NCI-H460 (cell line): ENCODE results near the gene SNAPC1. TPM values are rescaled to one million over a fixed set of nuclear protein-coding genes. Genes with fewer than 3 reads are reported as not detected.
"Not testable (repeated sequence)": the region's sequence is repeated elsewhere in the genome, so short reads cannot be mapped to it uniquely, and the experiment has no call there.

Experiments used
- DNase-seq: peaks from one replicate; pipeline ENCODE4 v3.0.0-alpha.2; 2016; ENCODE audit warnings: low read depth; ENCODE audit errors: extremely low read depth
- polyA plus RNA-seq: library from polyadenylated mRNA; depleted of rRNA; stranded (reverse); fragments of >200 nt; gene quantifications from 2 replicates; pipeline ENCODE4 v1.2.3, GENCODE V29; 2014; cell fraction: nucleus; rRNA removed
- total RNA-seq: library from RNA; depleted of rRNA; stranded (reverse); fragments of >200 nt; shearing (Covaris generic); gene quantifications from 2 replicates; pipeline ENCODE4 v1.2.3, GENCODE V29; 2014; rRNA removed

Gene SNAPC1, protein sequence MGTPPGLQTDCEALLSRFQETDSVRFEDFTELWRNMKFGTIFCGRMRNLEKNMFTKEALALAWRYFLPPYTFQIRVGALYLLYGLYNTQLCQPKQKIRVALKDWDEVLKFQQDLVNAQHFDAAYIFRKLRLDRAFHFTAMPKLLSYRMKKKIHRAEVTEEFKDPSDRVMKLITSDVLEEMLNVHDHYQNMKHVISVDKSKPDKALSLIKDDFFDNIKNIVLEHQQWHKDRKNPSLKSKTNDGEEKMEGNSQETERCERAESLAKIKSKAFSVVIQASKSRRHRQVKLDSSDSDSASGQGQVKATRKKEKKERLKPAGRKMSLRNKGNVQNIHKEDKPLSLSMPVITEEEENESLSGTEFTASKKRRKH
- 43.4 and 49.6 TPM in 2 replicates for total RNA-seq
- polyA plus RNA-seq = 16.8 and 21.7 TPM in 2 replicates

DNA sequence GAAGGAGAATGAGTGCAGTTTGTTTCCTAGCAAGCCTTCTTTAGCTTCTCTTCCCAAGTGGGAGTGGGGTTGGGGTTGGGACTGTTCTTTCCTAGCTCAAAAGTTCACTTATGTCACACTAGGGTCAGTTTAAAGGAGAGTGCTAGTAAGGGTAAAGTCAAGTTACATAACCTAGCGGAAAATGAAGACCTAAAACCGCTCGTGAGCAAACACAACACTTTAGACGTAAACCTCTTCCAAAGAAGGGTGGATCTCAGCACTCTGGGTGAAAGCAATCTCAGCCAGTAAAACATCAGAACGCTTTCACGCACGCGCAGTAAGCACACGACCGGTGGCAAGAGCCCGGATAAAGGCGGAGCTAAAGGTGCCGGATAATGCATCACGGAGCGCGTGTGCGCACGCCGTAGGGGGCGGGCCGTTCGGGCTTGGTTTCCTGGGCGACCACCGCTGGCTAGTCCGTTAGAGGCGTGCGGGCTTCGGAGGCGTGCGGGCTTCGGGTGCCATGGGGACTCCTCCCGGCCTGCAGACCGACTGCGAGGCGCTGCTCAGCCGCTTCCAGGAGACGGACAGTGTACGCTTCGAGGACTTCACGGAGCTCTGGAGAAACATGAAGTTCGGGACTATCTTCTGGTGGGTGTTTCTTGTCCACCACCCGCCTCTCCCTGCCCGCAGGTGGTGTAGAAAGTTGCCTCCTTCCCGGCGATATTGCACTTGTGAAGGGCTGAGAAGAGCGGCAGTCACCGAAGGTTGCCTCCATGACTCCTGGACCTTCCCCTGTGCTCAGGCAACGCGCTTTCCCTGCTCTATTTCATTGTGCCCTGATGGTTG is at the start of gene SNAPC1:
TSS of gene SNAPC1 (plus strand) at position 462 of the 828 bp plus-strand sequence. CDS start at position 503, 41 bp downstream.
- peak; percentile 99 for DNase-seq

DNA sequence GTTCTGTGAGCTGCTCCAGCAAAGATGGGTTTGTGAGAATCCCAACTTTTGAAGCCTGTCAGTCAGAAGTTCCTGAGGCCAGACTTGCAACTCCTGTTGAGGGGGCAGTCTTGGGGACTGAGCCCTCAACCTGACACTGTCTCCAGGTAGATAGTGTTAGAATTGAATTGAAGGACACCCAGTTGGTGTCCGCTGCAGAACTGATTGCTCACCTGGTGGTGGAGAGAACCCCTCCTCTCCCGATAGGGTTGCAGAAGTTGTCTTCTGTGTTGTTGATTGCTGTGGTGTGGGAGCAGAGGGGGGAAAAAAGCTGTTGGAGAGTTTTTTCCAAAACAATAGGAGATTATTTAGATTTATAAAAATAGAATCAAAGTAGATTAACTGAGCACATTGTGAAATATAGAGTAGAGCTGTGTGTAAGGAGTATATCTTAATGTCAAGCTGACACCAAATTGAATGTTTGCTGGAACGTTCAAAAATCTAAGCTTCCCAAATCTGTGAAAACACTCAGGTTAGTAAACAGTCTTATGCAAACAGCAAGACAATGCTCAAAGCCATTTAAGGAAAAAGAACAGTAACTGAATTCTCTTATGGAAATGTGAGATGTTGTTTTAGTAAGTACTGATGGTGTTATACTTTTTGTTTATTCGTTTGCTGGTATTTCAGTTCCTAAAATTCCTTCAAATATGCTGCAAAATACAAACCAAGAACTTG is 48.3 kb upstream of the SNAPC1 start:
- DNase-seq = no peak

DNA sequence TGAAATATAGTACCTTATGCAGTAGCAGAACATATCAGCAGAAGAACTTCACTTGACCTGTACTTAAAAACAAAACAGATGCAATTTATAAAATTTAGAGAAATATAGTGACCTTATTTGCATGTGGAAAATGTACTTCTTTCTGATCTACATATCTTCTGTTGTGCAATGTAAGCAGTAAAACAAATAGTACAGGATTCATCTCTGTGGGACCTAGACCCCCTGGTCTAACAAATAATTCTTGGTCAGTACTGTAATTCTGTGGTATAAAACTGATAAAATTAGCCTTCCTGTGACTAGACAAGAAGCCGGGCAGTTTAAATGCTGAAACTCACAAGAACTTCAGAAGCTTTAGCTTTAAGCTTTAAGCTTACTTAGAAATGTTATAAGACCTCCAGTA is 45.3 kb upstream of the SNAPC1 start:
- no peak for DNase-seq

DNA sequence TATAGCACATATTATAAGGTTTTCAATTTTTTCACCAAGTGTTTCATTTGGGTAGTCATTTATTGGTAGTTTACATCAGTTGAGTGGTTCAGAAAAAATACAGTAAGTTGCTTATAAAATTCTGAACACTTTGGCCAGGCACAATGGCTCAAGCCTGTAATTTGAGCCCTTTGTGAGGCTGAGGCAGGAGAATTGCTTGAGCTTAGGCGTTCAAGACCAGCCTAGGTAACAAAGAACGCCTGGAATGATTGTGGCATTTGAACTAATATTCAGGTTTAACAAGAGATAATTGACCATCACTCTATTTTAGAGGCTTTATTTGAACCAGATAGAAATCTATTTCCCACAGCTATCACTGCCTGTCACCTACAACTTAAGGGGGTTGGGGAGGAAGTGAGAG is 44.2 kb upstream of the SNAPC1 start:
- no peak for DNase-seq

DNA sequence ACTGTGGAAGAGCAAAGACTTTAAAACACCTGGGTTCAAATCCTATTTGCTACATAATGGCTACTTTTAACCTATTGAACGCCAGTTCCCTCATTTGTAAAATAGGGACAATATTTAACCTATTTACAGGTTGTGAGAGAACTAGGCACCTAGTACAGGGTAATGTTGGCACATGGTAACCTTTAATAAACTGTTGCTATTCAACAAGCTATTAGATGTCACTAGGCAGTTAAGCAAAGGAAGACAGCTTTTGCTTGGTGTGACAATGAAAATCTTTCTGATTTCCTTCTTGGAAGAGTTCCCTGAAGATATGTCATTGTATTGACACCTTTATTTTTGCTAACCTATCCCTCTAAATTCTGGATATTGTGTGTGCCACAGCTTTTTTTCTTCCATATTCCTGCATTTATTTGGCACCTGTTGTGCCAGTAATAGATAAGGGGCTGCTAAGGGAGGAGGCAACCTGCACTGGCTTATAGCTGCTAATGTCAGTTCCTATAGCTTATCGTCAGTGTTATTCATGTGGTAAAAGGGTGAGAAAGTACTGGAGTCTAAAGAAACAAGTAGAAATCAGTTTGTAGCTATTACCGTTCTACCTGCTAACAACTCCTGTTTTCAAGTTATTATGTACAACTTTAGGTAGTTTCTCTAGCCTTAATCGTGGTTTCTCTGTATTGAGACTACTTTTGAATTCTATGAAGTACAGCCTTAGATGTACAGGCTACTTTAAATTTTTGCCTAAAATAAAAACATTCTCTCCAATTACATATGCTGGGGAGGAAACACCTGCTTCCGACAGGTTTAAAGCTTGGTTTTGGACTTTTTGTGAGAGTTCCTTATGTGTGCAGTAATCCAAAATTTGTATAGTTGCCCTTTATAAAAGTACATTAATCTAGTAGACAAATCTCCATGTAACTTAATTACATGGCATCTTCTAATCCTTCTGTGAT is 42.6 kb upstream of the SNAPC1 start:
- no peak for DNase-seq

DNA sequence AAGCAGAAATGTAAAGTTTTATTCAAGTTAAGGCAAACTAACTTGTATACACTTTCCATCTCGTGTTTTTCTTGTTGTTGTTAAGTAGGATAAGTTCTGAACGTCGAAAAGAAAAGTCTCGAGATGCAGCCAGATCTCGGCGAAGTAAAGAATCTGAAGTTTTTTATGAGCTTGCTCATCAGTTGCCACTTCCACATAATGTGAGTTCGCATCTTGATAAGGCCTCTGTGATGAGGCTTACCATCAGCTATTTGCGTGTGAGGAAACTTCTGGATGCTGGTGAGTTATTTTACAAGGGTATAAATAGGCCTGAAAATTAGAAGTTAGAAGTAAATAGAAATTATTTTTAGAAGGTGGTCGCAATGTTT is 41.9 kb upstream of the SNAPC1 start:
- no peak for DNase-seq

DNA sequence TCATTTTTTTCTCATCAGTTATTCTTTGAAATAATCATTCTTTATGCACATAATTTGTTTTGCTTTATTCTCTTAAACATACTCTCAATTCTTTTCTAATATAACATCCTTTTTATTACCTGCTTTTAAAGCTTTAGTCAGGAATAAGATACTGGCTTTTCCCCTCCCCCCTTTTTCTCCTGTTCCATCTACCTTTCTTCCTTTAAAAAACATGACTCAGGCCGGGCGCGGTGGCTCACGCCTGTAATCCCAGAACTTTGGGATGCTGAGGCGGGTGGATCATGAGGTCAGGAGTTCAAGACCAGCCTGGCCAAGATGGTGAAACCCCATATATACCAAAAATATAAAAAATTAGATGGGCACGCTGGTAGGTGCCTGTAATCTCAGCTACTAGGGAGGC is 41.5 kb upstream of the SNAPC1 start:
- no peak for DNase-seq

DNA sequence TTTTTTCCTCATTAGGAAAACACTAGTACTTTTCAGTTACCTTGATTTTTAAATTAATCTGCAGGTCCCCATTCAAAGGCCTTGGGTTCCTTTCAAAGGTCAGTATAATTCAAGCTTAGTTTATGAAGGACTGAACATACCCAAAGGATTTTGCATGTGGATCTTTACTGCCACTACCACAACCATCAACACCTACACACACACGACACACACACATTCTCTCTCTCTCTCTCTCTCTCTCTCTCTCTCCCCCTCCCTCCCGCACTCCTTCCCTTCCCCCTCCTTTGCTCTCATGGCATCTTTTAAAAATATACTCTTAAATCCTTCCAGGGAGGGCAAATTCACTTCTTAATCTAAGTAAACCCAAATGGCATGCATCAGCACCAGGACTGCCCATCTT is 38.1 kb upstream of the SNAPC1 start:
- DNase-seq = no peak

DNA sequence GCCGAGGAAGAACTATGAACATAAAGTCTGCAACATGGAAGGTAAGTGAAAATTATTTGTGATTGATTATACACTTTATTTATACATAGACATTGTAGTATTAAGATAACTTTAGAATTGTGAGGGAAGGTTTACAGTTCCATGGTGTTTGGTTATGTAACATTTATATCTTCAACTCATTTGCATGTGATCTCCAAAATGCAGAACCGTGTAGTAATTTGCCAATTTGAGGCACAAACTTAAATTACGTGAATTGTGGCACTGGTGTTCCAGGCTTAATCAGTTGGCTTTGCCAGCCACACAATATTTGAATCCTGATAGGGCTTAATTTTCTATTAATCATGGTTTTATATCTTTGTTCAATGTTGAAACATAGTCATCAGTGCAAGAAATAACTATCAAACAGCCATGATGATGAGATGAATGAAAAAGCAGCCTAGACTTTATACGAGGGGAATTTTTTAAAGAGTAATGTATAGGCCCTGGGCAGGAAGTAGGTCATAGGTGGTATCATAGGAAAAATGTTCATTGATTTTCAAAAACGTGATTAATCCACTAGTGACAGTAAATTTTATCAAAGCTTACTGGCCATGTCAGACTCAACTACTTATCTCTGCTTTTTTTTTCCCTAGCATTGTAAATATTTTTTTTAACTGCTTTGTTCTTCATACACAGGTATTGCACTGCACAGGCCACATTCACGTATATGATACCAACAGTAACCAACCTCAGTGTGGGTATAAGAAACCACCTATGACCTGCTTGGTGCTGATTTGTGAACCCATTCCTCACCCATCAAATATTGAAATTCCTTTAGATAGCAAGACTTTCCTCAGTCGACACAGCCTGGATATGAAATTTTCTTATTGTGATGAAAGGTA is 35.2 kb upstream of the SNAPC1 start:
- no peak for DNase-seq

DNA sequence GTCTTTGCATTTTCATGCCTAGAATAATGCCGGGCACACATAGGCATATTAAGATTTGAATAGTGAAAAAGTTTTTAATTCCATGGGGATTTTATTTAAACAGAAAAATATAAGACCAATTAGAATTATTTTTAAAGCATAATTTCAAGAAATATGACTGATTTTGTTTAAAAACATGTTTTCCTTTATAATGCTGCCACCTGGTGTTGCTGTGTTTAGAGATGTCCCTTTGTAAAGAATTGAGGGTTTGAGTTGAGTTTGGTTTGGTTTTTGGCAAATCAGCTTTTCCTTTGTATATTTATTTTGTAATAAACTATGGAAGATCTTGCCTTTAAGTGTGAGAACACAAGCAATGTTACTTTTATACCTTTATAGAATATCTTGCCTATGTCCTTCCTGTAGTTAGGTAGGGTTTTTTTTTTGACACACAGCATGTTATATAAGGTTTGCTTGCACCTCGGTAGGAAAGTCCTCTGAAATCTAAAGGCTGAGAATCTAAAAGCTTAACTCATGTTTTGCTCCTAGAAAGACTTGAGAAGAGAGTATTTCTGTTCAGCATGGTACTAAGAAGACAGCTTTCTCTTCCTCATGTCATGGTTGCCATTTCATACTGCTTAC is 31.4 kb upstream of the SNAPC1 start:
- DNase-seq = no peak

DNA sequence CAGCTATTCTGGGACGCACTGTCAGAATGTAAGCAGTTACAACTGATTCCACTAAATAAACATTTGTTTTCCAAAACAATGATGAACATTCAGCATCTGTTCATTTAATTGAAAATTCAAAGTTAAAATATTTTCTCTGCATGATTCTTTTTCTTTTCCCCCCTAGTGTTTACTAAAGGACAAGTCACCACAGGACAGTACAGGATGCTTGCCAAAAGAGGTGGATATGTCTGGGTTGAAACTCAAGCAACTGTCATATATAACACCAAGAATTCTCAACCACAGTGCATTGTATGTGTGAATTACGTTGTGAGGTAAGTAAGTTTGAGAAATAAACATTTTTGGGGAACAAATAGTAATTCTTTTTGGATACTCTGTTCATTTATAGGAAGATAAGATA is 28.2 kb upstream of the SNAPC1 start:
- no peak for DNase-seq

DNA sequence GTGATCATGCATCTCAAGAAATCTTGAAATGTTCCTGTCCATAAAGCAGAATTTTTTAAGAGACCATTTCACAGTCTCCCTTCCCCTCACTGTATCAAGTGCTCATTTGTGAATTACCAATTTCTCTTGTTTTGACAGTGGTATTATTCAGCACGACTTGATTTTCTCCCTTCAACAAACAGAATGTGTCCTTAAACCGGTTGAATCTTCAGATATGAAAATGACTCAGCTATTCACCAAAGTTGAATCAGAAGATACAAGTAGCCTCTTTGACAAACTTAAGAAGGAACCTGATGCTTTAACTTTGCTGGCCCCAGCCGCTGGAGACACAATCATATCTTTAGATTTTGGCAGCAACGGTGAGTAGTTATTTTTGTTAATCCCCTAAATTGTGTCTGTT is 25.5 kb upstream of the SNAPC1 start:
- no peak for DNase-seq

DNA sequence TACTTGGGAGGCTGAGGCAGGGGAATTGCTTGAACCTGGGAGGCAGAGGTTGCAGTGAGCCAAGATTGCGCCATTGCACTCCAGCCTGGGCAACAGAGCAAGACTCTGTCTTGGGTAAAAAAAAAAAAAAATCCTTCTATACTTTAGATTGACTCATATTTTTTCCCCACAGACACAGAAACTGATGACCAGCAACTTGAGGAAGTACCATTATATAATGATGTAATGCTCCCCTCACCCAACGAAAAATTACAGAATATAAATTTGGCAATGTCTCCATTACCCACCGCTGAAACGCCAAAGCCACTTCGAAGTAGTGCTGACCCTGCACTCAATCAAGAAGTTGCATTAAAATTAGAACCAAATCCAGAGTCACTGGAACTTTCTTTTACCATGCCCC is 24.3 kb upstream of the SNAPC1 start:
- DNase-seq = no peak

DNA sequence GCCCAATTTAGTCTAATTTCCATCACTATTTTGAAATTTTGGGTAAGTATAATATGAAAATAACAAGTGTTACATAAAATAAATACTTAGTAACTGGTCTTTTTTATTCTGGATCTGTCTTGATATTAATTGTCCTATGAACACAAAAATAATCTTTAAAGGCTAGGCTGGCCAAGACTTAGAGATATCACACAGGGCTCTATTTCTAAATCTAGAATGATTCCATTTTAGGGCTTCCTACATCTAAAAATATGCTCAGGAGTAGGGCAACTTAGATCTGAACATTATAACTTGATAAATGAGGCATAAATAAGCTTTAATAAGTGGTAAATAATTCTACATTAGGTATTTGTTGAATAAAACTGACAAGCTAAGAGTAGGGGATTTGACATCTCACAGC is 23.1 kb upstream of the SNAPC1 start:
- no peak for DNase-seq

DNA sequence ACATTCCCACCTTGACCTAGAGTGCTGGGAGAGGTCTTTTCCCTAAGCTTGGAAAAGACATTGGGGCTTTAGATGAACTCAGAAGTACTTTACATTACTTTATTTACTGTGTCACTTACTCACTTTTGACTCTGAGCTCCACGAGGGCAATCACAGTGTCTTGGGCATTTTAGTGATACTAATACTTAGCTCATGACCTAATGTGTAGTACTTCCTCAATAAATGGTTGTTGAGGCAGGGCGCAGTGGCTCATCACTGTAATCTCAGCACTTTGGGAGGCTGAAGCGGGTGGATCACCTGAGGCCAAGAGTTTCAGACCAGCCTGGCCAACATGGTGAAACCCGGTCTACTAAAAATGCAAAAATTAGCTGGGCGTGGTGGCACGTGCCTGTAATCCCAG is 19.8 kb upstream of the SNAPC1 start:
- DNase-seq = no peak

DNA sequence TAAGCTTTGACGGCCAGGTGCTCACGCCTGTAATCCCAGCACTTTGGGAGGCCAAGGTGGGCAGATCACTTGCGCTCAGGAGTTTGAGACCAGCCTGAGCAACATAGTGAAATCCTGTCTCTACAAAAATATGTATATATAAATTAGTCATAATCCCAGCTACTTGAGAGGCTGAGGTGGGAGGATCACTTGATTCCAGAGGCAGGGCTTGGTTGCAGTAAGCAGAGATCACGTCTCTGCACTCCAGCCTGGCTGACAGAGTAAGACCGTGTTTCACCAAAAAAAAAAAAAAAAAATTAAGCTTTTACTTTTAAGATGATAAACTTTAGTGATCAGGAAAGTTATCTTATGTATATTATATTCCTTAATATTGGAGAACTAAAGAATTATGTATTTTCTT is 18.0 kb upstream of the SNAPC1 start:
- no peak for DNase-seq

DNA sequence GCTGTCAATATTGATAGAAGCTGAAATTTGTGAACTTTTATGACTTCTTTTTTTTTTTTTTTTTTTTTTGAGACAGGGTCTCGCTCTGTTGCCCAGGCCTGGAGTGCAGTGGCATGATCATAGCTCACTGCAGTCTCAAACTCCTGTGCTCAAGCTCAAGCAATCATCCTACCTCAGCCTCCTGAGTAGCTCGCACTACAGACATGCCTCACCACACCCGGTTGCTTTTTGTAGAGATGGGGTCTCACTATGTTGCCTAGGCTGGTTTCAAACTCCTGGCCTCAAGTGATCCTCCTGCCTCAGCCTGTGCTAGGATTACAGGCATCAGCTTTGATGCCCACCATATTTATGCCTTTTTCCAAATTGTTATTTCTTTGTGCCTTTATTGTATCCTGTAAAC is 15.9 kb upstream of the SNAPC1 start:
- not testable (repeated sequence) for DNase-seq

DNA sequence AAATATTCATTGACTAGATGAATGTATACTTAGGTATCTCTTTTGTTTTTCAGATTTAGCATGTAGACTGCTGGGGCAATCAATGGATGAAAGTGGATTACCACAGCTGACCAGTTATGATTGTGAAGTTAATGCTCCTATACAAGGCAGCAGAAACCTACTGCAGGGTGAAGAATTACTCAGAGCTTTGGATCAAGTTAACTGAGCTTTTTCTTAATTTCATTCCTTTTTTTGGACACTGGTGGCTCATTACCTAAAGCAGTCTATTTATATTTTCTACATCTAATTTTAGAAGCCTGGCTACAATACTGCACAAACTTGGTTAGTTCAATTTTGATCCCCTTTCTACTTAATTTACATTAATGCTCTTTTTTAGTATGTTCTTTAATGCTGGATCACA is 15.3 kb upstream of the SNAPC1 start:
- DNase-seq = no peak

DNA sequence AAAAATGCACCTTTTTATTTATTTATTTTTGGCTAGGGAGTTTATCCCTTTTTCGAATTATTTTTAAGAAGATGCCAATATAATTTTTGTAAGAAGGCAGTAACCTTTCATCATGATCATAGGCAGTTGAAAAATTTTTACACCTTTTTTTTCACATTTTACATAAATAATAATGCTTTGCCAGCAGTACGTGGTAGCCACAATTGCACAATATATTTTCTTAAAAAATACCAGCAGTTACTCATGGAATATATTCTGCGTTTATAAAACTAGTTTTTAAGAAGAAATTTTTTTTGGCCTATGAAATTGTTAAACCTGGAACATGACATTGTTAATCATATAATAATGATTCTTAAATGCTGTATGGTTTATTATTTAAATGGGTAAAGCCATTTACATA is 14.9 kb upstream of the SNAPC1 start:
- DNase-seq = no peak
